Activated CD8-positive, alpha-beta memory T cell treated with anti-CD3 and anti-CD28 coated beads, Interleukin-2, amount 50 U/mL, for 4 hours (primary cell): ENCODE measurements around the gene STAM2.
A peak's percentile ranks its signal among the peaks of the same experiment; 100 is the strongest.
"Not testable (repeated sequence)": the region's sequence is repeated elsewhere in the genome, so short reads cannot be mapped to it uniquely, and the experiment has no call there.

Source experiments
- DNase-seq: peaks from one replicate; pipeline ENCODE4 v3.0.0-alpha.2; 2020

Gene STAM2

DNA sequence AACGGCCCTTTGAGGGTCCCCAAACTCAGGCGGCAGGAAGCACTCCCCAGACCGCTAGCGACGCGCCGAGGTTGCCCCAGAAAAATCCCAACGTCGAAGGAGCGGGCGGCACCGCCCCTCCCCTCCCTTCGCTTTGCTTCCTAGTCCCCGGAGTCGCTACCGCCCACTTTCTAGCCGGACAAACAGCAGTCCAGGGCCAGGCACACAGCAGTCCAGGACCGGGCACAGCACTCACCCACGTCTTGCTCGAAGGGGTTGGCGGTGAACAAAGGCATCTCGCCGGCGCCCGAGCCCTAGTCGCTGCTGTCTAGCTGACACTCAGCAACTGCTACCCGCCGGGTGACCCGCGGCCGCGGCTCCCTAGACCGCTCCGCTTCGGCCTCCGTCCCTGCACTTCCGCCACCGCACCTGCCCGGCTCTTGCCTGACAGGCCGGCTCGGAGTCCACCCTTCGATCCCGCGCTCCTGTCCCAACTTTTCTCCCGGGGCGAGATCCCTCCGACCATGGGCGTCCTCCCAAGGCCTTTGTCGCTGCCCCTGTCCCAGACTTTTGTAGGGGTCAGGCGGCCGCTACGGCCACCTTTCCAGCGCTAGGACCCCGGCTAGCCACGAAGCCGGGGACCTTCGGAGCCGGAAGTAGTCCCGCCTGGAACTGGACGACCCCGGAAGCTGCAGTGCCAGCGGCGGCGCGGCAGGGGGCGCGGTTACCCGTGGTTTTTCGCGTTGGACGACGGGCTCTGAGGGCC is at the start of gene STAM2:
STAM2 (minus strand) TSS at position 396 of the 745 bp plus-strand sequence; CDS start at position 275, 121 bp downstream.
- DNase-seq: peak; percentile 94

DNA sequence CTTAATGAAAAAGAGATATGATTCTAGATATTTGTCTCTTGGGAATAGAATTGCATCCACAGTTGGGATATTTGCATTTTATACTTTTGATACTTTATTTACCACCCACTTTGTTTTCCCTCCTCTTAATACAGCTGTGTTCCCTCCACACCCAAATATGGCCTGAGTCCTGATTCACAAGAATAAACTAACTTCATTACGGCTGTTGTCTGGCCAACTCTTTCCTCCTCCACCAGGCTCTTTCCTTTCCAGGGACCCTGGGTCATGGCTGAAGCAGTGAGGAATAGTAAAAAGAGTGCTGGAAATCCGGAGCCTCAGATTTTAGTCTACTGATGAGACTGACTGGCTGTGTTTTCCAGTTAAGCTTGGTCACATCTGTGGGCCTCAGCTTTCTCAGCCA is 48.4 kb upstream of the STAM2 start:
- no peak for DNase-seq

DNA sequence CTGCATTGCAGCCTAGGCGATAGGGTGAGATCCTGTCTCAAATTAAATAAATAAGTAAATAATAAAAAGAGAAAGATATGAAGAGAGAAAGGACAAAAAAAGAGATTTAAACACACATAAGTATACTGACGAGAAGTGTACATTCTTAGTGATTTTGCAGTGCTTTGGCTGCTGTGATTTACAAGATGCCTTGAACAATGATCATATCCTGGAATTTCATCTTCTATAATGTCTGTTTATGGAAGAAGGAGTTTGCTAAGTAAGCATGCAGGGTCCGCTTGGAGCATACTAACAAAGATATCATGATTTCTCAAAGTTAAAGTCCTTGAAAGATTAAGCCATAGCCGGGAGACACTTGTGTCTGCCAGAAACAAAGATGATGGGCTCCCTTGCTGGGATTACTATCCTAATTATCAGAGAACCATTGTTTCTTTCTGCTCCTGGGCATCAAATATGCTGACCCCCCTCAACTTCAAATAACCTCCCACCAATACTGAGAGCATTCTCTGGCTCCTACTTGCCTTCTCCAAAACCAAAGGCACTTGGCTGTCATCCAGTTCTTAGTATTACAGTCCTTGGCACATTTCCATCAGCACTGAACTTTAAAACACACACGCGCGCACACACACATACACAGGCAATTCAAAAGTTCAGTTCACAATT is 47.5 kb upstream of the STAM2 start:
- DNase-seq: no peak

DNA sequence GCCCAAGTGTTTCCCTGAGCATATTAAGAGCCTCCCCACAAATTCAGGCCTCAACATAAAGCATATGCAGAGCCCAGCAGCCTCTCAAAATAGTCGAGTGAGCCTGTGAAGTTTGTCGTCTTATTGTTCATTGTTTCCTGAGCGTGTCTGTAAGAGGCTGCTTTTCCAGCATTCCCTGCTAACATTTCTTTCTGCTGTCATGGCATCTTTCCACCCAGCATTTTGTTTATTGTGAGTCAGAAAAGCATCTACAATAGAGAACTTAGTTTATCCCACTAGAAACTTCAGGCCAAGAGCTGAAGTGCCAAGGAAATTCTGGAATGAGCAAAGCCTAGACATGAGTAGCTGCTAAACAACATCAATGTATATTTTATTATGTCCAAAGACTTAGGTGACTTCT is 46.3 kb upstream of the STAM2 start:
- no peak for DNase-seq

DNA sequence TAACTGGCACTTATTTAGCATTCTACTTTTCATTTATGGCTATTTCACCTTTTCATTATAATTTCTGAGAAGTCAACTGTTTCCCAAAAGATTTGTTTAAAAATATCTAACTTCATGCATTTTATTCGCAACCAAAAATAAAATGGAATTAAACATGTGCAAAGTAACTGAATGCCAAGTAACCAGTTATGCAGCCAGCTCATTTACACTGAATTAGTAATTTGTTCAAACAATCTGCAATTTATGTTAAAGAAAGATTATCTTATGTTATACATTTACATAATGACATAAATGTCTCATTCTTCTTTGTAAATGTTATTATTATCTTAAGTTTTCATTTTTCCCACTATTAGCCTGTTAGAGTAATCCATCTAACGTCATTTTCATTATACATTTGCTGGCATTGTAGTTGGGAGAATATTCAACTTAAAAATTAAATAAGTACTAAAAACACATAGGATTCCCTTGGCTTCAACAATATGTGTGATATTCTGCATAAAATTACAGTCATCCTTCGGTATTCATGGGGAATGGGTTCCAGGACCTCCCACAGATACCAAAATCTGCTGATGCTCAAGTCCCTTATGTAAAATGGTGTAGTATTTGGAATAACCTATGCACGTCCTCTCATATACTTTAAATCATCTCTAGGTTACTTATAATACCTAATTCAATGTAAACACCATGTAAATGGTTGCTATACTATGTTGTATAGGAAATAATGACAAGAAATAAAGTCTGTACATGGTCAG is 43.7 kb upstream of the STAM2 start:
- DNase-seq: no peak

DNA sequence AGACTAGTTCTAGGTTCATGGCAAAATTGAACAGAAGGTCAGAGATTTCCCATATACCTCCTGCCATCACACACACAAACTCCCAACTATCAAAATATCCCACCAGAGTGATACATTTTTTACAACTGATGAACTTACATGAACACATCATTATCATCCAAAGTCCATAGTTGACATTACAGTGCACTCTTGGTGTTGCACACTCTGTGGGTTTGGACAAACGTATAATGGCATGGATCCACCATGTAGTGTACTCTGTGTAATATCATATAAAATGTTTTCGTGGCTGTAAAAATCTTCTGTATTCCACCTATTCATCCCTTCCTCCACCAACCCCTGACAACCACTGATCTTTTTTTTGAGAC is 25.9 kb upstream of the STAM2 start:
- DNase-seq: no peak

DNA sequence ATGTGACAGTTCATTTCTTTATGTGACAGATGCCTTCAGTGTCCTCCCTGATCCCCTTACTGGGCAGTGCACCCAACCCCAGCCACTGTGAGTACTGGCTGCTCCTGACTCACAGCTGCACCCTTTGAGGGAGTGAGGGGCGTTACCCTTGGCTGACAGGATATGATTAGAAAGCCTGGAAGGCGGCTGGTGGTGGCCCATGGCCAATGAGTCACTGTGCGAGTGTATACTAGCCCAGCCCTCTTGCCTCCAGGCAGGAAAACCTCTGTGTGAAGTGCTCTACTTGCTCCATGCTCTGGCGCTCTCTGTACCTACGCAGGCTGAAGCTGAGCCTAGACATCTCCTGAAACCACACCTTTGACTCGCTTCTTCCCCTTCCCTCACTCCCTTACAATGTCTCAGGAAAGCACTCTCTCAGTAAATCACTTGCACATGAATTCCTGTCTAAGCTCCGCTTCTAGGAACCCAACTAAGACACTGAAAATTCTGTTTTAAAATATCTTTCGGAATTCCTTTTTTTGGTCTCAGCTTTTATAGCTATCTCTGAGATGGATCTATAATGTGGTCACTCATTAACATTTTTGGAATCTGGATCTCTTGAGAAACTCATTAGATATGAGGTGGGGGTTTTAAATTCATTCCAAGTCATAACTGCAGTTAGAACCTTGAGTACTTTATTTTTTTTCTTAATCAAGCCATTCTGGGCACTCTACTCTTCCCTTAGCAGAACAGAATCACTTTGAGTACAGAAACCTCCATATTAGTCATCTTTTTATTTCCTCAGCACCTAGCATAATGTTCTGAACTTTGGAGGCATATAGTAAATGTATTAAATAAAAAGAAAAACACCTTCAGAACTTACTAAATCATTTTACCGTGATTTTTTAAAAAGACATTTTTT is 25.3 kb upstream of the STAM2 start:
- DNase-seq: no peak

DNA sequence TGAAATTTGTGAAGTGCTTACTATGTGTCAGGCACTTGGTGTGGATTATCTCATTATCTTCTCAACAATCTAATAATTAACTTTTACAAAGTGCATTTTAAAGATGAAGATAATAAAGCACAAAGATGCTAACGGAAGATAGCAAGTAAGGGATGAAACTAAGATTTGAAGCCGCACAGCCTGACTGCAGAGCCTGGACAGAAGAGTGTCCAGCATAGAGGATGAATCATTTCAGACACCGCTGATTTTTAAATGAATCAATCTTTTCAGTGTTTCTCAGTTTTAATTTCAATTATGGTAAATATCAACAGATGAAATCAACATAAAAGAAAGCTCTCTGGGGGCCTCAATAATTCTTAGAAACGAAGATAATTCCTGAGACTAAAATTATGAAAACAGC is 24.5 kb upstream of the STAM2 start:
- DNase-seq: no peak

DNA sequence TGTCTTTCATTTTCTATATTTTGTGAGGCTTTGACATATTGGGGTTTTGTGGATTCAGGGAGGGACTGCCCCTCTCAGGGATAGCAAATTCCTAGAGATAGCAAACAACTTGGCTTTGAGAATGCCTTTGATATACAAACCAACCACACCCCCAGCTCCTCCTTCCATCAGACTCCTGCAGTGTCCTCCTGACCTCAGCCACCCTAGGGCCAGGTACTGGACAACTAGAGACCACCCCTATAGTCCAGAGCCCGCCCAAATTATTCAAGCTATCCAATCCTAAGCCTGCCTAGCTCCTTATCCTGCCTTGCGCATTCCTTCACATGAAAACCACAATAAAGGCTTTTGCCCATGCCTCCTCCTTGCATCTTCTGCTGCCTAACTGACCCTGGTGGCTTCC is 22.9 kb upstream of the STAM2 start:
- DNase-seq: no peak

DNA sequence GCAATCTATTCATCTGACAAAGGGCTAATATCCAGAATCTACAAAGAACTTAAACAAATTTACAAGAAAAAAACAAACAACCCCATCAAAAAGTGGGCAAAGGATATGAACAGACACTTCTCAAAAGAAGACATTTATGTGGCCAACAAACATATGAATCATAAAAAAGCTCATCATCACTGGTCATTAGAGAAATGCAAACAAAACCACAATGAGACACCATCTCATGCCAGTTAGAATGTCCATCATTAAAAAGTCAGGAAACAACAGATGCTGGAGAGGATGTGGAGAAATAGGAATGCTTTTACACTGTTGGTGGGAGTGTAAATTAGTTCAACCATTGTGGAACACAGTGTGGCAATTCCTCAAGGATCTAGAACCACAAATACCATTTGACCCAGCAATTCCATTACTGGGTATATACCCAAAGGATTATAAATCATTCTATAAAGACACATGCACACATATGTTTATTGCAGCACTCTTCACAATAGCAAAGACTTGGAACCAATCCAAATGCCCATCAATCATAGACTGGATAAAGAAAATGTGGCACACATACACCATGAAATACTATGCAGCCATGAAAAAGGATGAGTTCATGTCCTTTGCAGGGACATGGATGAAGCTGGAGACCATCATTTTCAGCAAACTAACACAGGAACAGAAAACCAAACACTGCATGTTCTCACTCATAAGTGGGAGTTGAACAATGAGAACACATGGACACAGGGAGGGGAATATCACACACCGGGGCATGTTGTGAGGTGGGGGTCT is 22.1 kb upstream of the STAM2 start:
- not testable (repeated sequence) for DNase-seq

DNA sequence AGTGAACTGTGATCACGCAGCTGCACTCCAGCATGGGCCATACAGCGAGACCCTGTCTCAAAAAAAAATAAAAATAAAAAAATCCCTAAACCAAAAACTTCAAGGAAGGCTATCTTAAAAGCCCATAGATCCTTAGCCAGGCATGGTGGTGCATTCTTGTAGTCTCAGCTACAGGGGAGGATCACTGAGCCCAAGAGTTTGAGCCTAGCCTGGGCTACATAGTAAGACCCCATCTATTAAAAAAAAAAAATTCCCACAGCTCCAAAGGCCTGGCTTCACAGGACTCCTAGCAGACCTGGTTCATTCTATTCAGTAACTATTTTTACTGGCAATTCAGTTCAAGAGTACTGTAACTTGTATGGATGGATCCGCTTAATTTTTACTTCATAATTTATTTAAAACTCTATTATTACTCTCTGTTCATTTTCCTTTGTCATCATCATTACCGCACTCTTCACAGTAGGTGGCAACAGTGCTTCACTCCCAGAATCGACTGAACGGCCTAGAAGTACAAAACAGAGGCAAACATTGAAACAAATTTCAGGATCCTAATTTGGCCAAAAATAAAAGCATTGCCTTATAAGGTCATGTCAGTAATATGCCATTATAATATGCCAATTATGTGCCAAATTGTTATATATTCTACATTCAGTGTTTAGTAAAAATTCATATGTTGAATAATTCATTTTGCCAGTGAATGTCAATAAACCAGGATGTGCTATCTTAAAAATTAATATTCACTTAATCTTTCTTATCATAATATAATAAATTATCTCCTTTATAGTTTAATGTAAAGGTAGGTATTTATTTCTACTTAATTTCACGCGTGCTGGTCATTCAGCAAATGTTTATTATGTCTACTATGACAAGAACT is 14.3 kb upstream of the STAM2 start:
- DNase-seq: no peak

DNA sequence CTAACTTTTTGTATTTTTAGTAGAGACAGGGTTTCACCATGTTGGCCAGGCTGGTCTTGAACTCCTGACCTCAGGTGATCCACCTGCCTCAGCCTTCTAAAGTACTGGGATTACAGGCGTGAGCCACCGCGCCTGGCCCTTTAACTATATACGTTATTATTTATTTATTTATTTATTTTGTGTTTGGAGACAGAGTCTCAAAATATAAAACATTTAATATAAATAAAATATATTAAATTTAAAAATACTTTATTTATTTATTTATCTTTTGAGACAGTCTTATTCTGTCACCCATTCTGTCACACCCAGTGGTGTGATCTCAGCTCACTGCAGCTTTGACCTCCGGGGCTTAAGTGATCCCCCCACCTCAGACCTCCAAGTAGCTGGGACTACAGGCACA is 11.2 kb upstream of the STAM2 start:
- DNase-seq: not testable (repeated sequence)

DNA sequence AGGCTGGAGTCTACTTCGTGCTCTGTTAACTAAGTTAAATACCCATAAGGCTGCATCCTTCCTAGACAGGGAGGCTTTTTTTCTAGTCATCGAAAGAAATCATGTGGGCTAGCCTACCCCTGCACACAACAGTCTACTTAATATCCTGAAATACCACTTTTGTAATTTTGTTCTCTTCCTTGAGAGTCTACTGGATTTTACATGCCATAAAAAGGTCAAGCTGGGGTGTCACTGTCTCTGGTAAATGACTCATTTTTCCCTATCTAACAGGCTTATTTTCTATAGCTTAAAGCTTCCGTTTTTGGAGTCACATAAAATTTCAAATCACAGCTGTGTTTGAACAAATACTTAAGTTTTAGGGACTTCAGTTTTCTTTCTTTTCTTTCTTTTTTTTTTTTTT is 10.7 kb upstream of the STAM2 start:
- no peak for DNase-seq

DNA sequence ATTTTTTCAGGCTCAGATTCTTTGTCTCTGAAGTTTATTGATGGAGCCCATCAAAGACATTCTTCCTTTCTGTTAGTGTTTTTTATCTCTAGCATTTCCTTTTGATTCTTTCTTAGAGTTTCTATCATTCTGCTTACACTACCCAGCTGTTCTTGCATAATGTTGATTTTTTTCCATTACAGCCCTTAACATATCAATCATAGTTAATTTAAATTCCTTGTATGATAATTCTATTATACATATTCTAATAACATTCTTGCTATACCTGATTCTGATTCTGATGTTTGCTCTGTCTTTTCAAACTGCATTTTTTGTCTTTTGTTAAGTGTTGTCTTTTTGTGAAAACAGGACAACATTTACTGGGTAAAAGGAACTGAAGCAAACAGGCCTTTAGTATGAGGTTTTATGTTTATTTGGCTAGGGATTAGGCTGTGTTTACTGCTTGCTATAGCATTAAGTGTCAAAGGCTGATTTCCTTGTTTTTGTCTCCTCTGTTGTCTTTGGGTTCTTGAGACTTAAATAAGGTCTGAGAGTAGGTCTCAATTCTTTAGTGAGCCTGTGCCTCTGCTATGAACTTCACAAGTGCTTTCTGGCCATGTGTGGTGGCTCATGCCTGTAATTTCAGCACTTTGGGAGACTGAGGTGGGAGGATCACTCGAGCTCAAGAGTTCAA is 8.0 kb upstream of the STAM2 start:
- no peak for DNase-seq

DNA sequence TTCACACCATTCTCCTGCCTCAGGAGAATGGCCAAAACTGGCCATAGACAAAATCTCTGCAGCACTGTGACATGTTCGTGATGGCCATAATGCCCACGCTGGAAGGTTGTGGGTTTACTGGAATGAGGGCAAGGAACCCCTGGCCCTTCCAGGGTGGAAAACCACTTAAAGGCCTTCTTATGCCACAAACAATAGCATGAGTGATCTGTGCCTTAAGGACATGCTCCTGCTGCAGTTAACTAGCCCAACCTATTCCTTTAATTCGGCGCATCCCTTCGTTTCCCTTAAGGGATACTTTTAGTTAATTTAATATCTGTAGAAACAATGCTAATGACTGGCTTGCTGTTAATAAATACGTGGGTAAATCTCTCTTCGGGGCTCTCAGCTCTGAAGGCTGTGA is 2.1 kb upstream of the STAM2 start:
- DNase-seq: not testable (repeated sequence)

DNA sequence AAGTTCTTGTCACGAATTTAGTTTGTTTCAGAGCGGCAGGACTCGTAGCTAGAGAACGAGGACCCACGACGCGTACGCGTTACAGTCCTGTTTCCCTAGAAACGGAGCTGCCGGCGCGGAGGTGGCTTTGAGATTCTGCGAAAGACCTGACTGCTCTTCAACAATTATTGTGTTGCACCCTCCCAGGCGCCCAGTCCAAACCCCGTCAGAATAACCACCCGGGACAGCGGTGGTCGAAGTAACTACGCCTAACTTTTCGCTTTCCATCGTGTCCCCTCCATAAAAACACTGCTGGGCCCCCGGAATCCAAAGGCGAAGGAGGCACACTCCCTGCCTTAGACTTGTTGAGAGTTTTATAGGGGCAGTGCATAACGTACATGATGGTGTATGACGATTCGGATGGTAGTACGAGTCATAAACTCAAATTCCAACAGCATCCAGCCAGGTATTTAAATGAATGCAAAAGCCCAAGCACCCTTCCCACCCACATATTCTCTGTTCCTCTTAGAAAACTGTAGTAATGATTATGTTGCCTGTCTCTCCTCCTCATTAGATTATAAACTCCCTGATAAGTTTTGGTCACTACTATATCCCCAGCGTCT is 651 bp upstream of the STAM2 start:
- no peak for DNase-seq

DNA sequence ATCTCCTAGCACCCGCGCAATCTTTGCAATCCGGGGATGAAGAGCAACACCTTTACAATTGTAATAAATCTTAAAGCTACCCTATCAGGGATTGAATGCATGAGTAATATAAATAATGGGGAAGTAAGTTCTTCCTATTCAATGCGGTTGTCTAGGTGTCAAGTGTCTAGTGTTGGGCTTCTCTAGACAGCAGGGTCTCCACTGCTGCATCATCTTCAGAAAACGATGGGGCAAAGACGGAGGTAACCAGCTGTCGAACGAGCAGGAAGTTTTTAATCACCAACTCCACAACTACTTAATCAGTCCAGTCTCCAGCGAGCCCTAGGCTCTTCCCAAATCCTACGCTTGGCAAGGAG is 573 bp downstream of the STAM2 start:
- no peak for DNase-seq

DNA sequence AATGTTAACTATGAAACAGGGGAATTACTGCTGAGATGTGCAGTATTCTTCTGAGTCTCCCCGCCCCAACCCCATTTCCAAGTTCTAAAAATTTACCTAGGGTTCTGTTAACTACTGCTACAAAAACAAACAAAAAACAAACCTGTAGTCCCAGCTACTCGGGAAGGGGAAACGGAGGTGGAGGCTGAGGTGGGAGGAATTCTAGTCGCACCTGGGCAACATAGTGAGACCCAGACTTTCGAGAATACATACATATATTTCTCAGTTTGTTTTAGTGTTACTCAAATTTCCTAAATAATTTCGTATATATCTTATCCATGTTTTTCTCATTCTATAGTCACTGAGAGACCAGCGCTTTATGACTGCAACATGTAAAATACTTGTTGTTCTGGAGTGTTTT is 989 bp downstream of the STAM2 start:
- no peak for DNase-seq

DNA sequence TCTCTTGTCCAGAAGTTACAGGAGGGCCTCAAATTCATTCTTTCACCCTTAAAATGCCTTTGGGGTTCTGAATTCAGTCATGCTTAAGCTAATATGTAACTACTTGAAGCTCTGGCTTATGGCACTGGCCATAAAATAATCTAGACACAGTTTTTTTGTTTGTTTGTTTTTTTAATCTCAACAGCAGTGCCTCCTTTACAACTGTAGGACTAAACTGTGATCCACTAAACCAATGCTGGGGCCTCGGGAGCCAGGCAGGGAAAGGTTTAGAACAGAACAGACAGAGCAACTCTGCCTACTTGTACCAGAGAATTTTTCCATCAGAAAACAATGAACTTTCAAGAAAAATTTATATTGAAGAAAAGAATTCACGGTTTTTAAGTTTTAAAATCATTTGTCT is 1.7 kb downstream of the STAM2 start:
- no peak for DNase-seq

DNA sequence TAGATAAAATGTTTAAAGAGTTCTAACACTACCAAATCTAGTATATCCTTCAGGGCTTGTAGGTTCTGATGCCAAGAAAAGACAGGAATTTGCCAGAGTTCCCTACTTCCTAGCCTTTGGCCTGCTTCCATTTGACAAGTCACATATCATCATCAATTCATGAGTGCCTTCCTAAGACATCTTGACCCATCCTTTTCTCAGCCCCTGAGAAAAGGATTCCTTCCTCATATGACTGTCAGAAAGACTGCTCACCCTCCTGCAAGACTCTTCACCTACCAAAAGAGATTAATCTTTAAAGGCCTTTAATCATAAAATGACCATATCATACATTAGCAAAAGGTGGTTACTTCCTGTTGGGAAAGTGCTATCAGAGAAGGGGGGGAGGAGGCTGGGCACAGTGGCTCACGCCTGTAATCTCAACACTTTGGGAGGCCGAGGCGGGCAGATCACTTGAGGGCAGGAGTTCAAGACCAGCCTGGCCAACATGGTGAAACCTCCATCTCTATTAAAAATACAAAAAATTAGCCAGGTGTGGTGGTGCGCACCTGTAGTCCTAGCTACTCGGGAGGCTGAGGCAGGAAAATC is 3.3 kb downstream of the STAM2 start:
- DNase-seq: not testable (repeated sequence)
